WERI-Rb-1 (cell line): ENCODE results near the gene UBA3.
A peak's percentile ranks its signal among the peaks of the same experiment; 100 is the strongest.

Source experiments
- DNase-seq: peaks from one replicate; pipeline ENCODE4 v3.0.0-alpha.2; 2020
- H3K27ac ChIP-seq: fragments of 250-450 bp; sonication (Bioruptor Pico); 2 replicates; pipeline ENCODE4 v1.5.1; 2020; ENCODE audit warnings: mild to moderate bottlenecking, moderate library complexity
- H3K27me3 ChIP-seq: fragments of 250-450 bp; sonication (Bioruptor Pico); 2 replicates; pipeline ENCODE4 v1.5.1; 2021; ENCODE audit warnings: mild to moderate bottlenecking, low read depth, moderate library complexity; ENCODE audit not compliant: insufficient read depth, severe bottlenecking
- H3K36me3 ChIP-seq: fragments of 250-450 bp; sonication (Bioruptor Pico); 2 replicates; pipeline ENCODE4 v1.5.1; 2020; ENCODE audit warnings: mild to moderate bottlenecking, moderate library complexity
- H3K4me3 ChIP-seq: 2 replicates; pipeline ENCODE4 v1.5.1; 2011; ENCODE audit warnings: low read depth, mild to moderate bottlenecking, control low read depth, low read length
- H3K9me3 ChIP-seq: fragments of 250-450 bp; sonication (Bioruptor Pico); 2 replicates; pipeline ENCODE4 v1.5.1; 2021; ENCODE audit warnings: mild to moderate bottlenecking, moderate library complexity; ENCODE audit not compliant: severe bottlenecking
- TF ChIP-seq, protein P1 (sequence below): IDR thresholded peaks from 2 replicates; pipeline ENCODE4 v1.5.1; 2011; ENCODE audit warnings: low read depth, mild to moderate bottlenecking, control low read depth, inconsistent platforms, low read length

Gene UBA3

DNA sequence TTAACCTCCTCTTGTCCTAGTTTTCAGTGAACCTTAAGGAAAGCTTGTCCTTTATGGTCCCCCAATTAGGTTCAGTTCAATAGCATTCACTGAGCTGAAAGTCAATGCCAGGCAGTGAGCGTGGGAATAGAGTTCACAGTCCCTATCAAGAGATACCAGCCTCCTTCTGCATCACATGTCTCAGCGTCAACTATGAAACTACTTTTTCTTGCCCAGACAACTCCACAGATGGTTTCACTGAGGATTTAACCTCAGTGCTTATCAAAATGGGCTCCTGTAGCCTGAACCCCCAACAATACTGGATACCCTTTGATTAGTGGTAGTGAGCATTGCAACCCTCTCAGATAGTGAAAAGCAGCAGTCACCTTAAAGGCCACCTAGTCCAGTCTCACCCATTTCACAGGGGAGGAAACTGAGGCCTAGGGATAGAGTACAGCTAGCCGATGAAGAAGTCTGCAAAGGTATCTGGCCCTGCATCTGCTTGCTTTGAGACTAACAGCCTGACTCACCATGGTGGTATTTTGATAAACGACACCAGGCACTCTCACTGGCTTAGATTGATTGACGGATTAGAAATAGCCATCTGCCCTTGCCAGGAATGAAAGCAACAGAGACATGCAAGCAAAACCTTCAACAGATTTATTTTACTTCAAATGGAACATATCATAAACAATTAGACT is 1.6 kb upstream of the UBA3 start:
- H3K4me3 ChIP-seq: no peak overlapping the region
- no peaks in the 10 kb centered on the region for H3K9me3 ChIP-seq
- TF ChIP-seq, protein P1, sequence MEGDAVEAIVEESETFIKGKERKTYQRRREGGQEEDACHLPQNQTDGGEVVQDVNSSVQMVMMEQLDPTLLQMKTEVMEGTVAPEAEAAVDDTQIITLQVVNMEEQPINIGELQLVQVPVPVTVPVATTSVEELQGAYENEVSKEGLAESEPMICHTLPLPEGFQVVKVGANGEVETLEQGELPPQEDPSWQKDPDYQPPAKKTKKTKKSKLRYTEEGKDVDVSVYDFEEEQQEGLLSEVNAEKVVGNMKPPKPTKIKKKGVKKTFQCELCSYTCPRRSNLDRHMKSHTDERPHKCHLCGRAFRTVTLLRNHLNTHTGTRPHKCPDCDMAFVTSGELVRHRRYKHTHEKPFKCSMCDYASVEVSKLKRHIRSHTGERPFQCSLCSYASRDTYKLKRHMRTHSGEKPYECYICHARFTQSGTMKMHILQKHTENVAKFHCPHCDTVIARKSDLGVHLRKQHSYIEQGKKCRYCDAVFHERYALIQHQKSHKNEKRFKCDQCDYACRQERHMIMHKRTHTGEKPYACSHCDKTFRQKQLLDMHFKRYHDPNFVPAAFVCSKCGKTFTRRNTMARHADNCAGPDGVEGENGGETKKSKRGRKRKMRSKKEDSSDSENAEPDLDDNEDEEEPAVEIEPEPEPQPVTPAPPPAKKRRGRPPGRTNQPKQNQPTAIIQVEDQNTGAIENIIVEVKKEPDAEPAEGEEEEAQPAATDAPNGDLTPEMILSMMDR: no peak
- H3K27ac ChIP-seq: no peak overlapping the region
- H3K36me3 ChIP-seq: no peaks in the 10 kb centered on the region
- H3K27me3 ChIP-seq: no peaks in the 10 kb centered on the region
- peak; percentile 67 for DNase-seq

DNA sequence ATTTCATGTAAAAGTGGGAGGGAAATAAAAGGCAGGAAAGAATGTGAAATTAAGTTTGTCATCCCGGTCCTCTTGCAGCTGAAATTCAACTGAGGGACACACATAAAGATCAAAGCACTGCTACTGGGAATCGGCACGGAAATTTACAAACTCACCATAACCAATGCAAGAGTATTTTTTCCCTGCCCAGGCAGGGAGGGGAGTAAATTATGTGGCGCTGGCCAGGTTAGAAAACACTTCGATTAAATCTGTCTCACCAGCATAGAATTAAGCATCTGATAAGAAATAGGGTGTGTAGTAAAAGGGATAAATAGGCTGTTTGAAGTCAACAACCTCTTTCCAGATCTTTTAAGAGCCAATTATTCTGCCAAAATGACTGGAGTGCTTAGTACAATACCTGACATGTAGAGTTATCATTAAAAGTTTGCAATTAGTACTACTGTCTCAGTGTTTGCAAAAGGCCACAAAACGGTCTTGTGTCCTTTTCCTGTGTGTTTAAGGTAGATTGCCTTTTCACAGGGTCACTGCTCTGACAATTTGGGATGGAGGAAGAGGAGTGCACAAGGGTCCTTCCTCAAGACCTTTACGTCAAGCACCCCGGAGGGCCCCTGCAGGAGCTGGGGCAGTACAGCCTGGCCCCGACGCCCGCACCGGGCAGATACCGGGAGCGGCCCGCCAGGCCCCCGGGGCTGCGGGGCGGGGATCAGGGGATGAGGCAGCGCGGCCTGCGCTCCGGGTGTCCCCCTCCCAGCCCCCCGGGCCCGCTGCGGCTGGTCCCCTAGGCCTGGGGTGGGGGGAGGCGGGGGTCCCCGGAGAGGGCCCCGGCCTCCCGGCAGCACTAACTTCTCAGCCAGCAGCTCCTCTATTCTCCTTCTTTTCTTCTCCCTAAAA is 651 bp downstream of the UBA3 start:
- Histone ChIP-seq H3K27ac (peak overlapping the region; percentile 85), H3K36me3 (peaks cover 9% of the 10 kb centered on the region), H3K9me3 (no peaks in the 10 kb centered on the region), H3K4me3 (peak overlapping the region; percentile 74), H3K27me3 (no peaks in the 10 kb centered on the region)
- DNase-seq: peak; percentile 16
- TF ChIP-seq, protein P1: no peak

DNA sequence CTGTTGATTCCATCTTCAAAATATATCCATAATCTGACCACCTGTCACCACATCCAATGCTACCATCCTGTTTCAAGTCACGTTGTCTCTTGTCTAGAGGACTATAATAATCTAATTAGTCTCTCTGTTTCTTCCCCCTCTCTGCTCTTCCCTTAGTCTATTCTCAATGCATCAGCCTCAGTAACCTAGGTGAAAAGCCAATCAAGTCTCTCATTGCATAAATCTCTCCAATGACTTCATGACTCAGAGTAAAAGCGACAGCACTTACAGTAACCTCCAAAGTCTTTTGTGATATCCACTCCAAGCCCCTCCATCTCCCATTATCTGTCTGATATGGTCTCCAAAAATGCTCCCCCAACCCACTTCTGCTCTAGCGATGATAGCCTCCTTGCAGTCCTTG is 7.2 kb downstream of the UBA3 start:
- TF ChIP-seq, protein P1: no peak
- no peak overlapping the region for H3K27ac ChIP-seq
- no peak overlapping the region for H3K4me3 ChIP-seq
- H3K9me3 ChIP-seq: no peaks in the 10 kb centered on the region
- peaks cover 26% of the 10 kb centered on the region for H3K36me3 ChIP-seq
- H3K27me3 ChIP-seq: no peaks in the 10 kb centered on the region
- DNase-seq: peak; percentile 31

DNA sequence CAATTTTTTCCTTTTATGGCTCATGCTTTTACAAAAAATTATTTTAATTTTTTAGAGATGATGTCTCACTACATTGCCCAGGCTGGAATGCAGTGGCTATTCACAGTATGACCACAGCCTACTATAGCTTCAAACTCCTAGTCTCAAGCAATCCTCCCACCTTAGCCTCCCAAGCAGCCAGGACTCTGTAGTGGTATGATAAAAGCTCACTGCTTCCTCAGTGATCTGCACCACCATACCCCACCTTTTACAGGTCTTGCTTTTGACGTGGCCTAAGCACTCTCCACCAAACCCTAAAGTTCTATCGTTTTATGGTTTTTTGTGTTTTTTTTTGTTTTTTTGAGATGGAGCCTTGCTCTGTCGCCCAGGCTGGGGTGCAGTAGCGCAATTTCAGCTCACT is 14.0 kb downstream of the UBA3 start:
- TF ChIP-seq, protein P1: no peak
- no peak overlapping the region for H3K27ac ChIP-seq
- H3K4me3 ChIP-seq: no peak overlapping the region
- H3K9me3 ChIP-seq: no peaks in the 10 kb centered on the region
- DNase-seq: no peak
- peaks cover 31% of the 10 kb centered on the region for H3K36me3 ChIP-seq
- no peaks in the 10 kb centered on the region for H3K27me3 ChIP-seq

DNA sequence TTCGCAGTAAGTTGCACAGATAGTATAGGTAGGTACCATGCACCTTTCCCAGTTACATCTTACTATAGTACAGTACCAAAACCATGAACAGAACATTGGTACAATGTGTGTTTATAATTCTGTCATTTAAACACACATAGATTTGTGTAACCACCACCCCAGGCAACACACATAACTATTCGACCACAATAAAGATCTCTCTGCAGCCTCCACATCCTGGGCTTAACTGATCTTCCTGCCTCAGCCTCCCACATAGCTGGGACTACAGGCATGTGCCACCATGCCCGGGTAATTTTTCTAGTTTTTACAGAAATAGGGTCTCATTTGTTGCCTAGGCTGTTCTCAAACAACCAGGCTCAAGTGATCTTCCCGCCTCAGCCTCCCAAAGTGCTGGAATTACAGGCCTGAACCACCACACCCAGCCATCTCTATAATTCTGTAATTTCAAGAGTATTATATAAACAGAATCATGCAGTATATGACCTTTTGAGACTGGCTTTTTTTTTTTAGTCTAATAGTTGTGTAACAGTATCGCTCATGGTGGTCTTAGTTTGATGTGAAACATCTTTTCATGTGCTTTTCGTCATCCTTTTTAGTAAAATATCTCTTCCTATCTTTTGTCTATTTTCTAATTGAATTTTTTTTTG is 14.7 kb downstream of the UBA3 start:
- Histone ChIP-seq H3K4me3 (no peak overlapping the region), H3K36me3 (peaks cover 31% of the 10 kb centered on the region), H3K27ac (no peak overlapping the region), H3K27me3 (no peaks in the 10 kb centered on the region), H3K9me3 (no peaks in the 10 kb centered on the region)
- TF ChIP-seq, protein P1: no peak
- DNase-seq: no peak
